Stimulated activated CD4-positive, alpha-beta T cell treated with anti-CD3 and anti-CD28 coated beads, Interleukin-15, amount 100 ng/mL, for 48 hours (primary cell): Measurements from ENCODE around the gene PIK3CG.

Experiments
- DNase-seq, 2 donors: peaks; one replicate each; pipeline ENCODE4 v3.0.0-alpha.2; 2020; ENCODE audit warnings: low read depth in 2 of 2

Gene PIK3CG

DNA sequence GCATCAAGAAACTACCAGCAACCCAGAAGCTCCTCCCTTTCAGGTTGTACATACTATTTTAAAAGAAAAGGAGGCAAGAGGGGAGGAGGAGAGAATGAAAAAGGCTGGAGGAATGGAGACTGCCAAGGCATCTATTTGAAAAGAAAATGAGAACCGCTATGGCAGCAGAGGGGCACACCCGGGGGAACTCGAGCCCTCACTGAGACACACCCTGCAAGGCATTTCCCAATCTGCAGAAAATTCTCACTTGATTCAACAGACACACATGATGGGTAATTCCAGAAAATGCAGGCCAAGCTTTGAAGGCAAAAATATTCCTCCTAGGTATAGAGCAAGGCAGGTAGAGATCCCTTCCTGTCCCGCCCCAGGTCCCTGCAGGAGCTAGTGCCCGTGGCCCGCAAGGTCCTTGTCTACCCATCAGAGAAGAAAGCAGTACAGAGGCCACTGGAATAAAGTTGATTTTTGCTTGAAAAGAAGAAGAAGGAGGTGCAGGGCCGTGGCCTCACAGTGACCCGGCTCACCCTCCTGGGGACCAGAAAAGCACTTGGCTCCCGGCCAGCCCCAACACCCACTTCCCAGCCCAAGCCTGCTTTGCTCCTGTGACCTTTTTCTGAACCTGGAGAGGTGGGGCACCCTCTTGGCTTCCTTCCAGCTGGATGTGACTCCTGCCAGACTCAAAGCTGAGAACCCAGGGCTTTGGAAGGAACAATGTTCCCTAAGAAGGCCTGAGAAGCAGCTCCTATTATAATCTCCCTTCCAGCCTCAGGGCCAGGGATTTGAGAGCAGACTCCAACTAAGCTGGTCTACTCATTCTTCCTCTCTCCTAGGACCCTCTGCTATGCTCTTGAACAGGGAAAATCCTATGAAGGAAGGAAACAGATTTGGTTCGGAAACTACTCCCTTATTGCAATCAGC lies 6.2 kb upstream of the PIK3CG start:
- DNase-seq: no peak

DNA sequence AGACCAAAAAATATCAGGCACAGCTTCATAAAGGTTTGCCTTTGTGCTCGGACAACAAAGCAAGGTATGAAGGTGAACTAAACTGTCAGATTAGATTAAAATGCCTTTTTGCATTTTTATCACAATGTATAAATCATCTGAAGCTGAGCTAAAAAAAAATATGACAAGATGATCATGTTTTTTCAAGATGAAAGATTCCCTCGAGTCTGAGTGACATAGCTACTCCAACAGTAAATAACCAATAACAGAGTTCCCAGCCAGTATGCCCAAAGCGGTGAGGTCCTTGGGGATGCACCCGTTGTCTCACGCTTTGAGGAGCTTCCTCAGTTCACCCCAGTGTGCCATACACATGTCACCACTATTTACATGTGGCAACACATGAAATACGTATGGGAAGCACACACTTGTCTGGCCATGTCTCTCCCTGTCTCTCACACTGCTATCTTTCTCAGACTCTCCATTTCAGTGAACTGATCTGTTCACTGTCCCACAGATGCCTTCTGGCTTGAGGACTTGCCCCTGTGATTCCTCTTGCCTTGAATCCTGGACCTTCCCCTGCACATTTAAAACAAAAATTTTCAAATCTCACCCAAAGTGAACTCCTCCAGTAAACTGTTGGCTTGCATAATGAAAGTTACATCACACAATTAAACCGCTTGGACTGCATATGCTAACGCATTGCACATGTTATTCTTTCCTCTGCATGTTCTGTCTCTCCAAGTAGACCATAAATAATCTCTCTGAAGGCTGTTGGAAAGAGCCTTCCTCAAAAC lies 2.6 kb upstream of the PIK3CG start:
- no peak for DNase-seq

- no peak for DNase-seq
These were observed 1.6 kb upstream of the PIK3CG start for GRCh38 chr7:106863274-106863997.

DNA sequence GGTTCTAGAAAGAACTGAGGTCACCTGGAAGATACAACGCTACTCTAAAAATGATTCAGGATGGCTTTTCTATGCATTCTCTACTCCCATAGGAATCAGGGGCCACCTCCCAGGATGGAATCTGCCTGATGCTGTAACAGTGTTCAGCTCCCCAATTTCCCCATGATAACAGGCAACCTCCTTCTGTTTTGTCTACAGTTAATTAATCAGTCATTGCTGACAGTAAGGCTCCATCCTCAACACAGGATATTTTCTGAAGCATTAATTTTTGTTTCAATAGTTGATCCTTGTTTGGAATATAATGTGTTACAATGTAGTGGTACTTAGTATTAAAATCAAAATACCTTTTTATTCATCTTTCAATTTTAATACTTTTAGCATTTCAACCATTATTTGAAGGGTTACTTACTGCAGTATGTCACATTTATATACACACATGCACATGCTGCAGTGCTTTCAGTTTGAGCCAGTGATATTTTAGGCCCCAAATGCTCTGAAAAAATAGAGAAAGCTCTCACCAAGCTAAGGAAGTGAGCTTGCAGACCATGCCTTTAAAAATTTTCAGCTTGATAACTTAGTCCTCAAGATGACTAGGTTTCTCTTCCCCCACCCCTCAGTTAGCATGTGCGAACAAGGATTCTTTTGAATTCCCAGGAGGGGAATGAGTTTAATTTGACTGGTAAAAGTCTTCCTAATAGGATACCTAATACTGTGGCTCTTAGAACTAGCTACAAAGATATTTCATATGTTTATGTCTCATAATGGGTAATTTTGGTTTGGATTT lies 592 bp upstream of the PIK3CG start:
- no peak for DNase-seq

GRCh38 chr7:106866298-106867281 lies 1.5 kb downstream of the PIK3CG start:
- DNase-seq: no peak

- no peak for DNase-seq
These were observed 2.7 kb downstream of the PIK3CG start for GRCh38 chr7:106867641-106868351.

- DNase-seq: no peak
These were observed 3.3 kb downstream of the PIK3CG start for GRCh38 chr7:106868364-106868763.

DNA sequence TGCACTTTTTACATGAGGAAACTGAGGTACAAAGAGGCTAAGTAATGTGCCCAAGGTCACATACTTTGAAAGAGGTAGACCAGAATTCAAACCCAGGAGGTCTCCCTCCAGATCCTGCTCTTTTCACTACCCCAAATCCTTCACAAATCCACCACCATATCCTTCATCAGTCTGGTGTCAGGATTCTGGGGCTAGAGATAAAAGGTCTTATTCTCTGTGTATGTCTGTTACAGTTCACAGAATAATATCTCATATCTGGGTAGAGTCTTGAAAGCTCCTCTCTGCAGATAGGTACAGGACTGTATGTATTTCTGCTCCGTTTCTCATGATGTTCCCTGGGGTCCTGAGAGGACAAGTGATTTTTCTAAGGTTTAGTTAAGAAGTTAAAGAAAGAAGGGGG lies 4.9 kb downstream of the PIK3CG start:
- DNase-seq: no peak

- DNase-seq: no peak
These were observed 5.4 kb downstream of the PIK3CG start for GRCh38 chr7:106870528-106870927.

DNA sequence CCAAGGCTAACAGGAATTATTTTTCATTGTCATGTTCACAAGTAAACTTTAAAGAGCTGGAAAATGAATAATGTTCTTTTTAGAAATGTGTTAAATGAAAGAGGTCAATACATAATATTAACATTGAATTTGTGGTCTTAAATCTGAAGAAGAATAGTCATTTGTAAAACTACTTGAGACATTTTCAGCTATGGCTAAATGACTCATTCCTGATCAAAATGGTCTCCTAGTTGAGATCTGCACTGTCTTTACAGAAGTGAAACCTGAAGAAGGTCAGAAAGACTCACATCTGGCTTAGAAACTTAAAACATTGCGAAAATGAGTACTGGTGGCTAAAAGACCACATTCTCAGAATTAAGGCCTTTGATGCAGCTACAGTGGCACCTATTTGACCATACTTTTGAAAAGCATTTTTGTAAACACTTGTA lies 5.9 kb downstream of the PIK3CG start:
- no peak for DNase-seq

DNA sequence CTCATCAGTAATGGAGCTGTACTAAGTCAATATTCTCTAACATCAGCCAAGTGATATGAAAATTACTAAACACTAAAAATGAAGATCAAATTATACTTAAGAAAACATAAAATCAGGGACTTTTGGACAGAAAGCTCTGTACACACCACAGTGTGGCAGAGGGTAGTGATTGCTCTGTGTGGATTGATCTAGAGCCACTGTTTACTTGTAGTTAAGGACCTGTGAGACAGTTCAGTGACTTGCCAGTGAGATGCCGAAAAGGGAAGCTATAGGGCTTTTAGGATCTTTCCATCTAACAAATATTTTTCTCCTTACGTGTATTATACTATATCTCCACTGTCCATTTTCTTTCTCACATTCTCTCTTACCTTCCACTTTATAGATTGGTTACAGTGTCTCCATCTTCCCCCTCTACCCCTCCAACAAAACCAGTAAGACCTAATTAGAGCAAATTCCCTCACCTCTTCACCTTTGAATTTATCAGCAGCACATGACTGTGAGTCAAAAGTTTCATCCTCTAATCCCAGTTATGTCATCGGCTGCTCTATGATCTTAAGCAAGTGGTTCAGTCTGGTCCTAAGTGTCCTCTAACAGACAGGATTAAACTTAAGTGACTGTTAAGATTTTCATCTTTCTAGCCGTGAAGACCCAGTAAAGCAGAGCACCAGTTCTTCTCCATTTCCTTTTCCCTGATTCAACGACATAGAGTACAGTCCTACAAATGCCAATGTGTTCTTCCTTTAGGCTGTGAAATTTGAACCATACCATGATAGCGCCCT lies 6.9 kb downstream of the PIK3CG start:
- DNase-seq: no peak

GRCh38 chr7:106872763-106873162 lies 7.7 kb downstream of the PIK3CG start:
- DNase-seq: no peak

DNA sequence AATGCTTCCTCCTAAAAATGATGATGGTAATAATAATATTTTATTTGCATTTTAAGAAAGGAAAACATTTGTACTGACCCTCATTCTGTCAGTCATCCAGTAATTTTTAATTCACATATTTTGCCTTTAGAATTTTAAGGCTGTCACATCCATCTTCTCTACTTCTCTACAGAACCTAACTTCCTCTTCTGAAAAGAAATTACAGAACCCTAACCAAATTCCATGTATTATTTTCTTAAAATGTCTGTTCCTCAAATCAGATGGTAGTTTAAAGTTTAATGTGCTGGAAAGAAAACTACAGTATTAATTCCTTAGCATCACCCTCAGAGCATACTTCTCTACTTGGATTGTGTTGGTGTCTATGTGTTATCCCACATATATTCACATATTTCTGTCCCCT lies 9.0 kb downstream of the PIK3CG start:
- no peak for DNase-seq

DNA sequence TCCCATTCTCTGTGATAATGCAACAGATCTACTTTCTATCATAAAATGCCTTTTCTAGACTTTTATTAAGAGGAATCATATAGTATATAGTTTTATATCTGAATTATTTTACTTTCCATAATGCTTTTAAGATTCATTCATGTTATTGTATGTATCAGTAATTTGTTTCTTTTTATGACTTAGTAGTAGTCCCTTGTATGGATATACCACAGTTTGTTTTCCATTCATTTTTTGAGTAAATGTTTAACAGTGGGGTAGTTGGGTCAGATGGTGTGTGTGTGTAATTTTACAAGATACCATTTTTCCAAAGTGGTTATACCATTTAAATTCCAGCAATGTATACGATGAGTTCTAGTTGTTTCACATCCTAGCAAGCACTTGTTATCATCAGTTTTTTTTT lies 10.4 kb downstream of the PIK3CG start:
- DNase-seq: no peak

DNA sequence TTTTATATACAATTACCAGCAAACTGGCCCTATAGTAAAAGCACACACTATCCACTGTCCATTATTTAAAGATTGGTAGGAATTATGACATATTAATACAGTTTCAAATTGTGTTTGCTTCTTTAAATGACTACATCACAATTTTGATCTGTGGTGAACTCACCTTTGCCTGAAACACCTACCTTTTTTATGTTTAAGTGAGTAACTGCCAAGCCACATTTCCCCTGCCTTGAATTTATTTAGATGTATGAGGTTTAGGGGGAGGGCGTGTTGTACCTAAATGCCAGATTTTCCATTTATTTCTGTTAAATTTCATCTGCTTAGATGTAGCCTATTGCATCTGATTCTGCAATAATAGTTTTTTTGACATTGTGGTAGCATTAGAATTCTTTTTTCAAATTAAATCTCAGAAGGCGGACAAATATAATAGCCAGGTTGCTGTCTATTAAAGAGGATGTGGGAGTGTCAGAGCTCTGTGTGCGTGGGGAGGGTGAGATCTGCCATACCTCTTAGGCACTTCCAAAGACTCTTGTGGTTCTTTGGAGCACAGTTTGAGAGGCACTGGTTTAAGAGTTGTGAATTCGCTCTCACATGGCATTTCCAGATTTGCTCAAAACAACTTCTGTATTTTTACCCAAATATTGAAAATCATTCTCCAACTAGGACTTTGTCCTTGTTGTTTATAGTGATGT lies 13.8 kb downstream of the PIK3CG start:
- no peak for DNase-seq

GRCh38 chr7:106881984-106882383 lies 16.9 kb downstream of the PIK3CG start:
- DNase-seq: no peak

- no peak for DNase-seq
These were observed 18.5 kb downstream of the PIK3CG start for GRCh38 chr7:106883456-106884026.

GRCh38 chr7:106885652-106886051 lies 20.6 kb downstream of the PIK3CG start:
- DNase-seq: no peak
